NCI-H1694 (cell line): Measurements from ENCODE around the gene SPATA2.
"Not testable (repeated sequence)": the region's sequence is repeated elsewhere in the genome, so short reads cannot be mapped to it uniquely, and the experiment has no call there.

Experiments used
- DNase-seq: peaks from one replicate; lab custom pipeline; 2025; lab: John Stamatoyannopoulos, UW

The SPATA2 gene

GRCh38 chr20:49904440-49905214 is 10.7 kb downstream of the SPATA2 start:
- DNase-seq: no peak

GRCh38 chr20:49901588-49901987 is 13.7 kb downstream of the SPATA2 start:
- DNase-seq: no peak

- DNase-seq: no peak
Observed at GRCh38 chr20:49899541-49900383, 15.6 kb downstream of the SPATA2 start.

- no peak for DNase-seq
Observed at GRCh38 chr20:49896204-49896603, 19.1 kb downstream of the SPATA2 start.

GRCh38 chr20:49895474-49896093 is 19.7 kb downstream of the SPATA2 start:
- not testable (repeated sequence) for DNase-seq

- DNase-seq: no peak
Observed at GRCh38 chr20:49894073-49894470, 21.3 kb downstream of the SPATA2 start.

- no peak for DNase-seq
Observed at GRCh38 chr20:49893242-49894072, 21.9 kb downstream of the SPATA2 start.

GRCh38 chr20:49892817-49893216 is 22.5 kb downstream of the SPATA2 start:
- no peak for DNase-seq

GRCh38 chr20:49892260-49892659 is 23.1 kb downstream of the SPATA2 start:
- no peak for DNase-seq

GRCh38 chr20:49891476-49892110 is 23.7 kb downstream of the SPATA2 start:
- no peak for DNase-seq

- no peak for DNase-seq
Observed at GRCh38 chr20:49890471-49891361, 24.6 kb downstream of the SPATA2 start.

GRCh38 chr20:49889935-49890333 is 25.4 kb downstream of the SPATA2 start:
- DNase-seq: no peak

GRCh38 chr20:49889001-49889934 is 26.1 kb downstream of the SPATA2 start:
- DNase-seq: no peak

- DNase-seq: peak; percentile 83
Observed at GRCh38 chr20:49888212-49889000, 26.9 kb downstream of the SPATA2 start.

- no peak for DNase-seq
Observed at GRCh38 chr20:49887251-49888211, 27.8 kb downstream of the SPATA2 start.

- DNase-seq: no peak
Observed at GRCh38 chr20:49886571-49887213, 28.6 kb downstream of the SPATA2 start.
